AG04450 (cell line): Measurements from ENCODE around the gene ATP2B1. TPM values are rescaled to one million over a fixed set of nuclear protein-coding genes. Genes with fewer than 3 reads are reported as not detected.

Source experiments
- CTCF ChIA-PET: fragments of 300-600, 350-600 bp; formaldehyde crosslinking; extraction: SDS; loops from one replicate; lab custom pipeline; 2022; ENCODE audit warnings: antibody characterized with exemption, inconsistent platforms; lab: Charles Lee
- POLR2A ChIA-PET: fragments of 350-600 bp; formaldehyde crosslinking; extraction: SDS; loops from one replicate; lab custom pipeline; 2021; ENCODE audit warnings: antibody characterized with exemption, inconsistent platforms; lab: Yijun Ruan, JAX
- DNase-seq: peaks from one replicate; pipeline ENCODE4 v3.0.0-alpha.2; 2011; ENCODE audit warnings: low read depth, low spot score
- H3K27ac ChIP-seq: one replicate; pipeline ENCODE4 v1.5.1; 2012; ENCODE audit warnings: low read depth, low read length, control low read depth
- H3K27me3 ChIP-seq: one replicate; pipeline ENCODE4 v1.6.0; 2012; ENCODE audit warnings: low read length; ENCODE audit not compliant: control insufficient read depth, insufficient read depth
- H3K4me3 ChIP-seq: 2 replicates; pipeline ENCODE4 v1.5.1; 2011; ENCODE audit warnings: mild to moderate bottlenecking, low read depth, low read length, control low read depth
- H3K9me3 ChIP-seq: 2 replicates; pipeline ENCODE4 v1.5.1; 2012; ENCODE audit warnings: low read length; ENCODE audit not compliant: control insufficient read depth, insufficient read depth
- CTCF ChIP-seq: IDR thresholded peaks from 2 replicates; pipeline ENCODE4 v1.5.1; 2011; ENCODE audit warnings: low read depth, low read length, control low read depth, inconsistent platforms
- polyA plus RNA-seq: library from polyadenylated mRNA; depleted of rRNA; stranded (reverse); fragments of >200 nt; gene quantifications from 2 replicates; pipeline ENCODE4 v1.2.3, GENCODE V29; 2011

The ATP2B1 gene
- polyA plus RNA-seq, 1 experiment: 42.7 TPM

GRCh38 chr12:89642959-89643358, 65.7 kb downstream of the ATP2B1 start:
- H3K9me3 ChIP-seq: no peaks in the 10 kb centered on the region
- no peaks in the 10 kb centered on the region for H3K27me3 ChIP-seq
- H3K4me3 ChIP-seq: no peak overlapping the region
- CTCF ChIA-PET: no interaction called here
- no peak for DNase-seq
- no peak for TF ChIP-seq CTCF
- H3K27ac ChIP-seq: no peak overlapping the region
- POLR2A ChIA-PET: no interaction called here

- DNase-seq: no peak
- H3K27me3 ChIP-seq: no peaks in the 10 kb centered on the region
- ChIA-PET CTCF (interaction anchor here (0.7 to 1.5 kb wide), 4 partner anchors 8 to 1296 kb away, joined by 3 to 4 read pairs (median 3); no protein-coding TSS in a partner anchor), POLR2A (interaction anchor here (0.9 kb wide), 1 partner anchor 26 kb away, joined by 3 read pairs; no protein-coding TSS in a partner anchor)
- H3K27ac ChIP-seq: no peak overlapping the region
- TF ChIP-seq CTCF: no peak
- no peak overlapping the region for H3K4me3 ChIP-seq
- no peaks in the 10 kb centered on the region for H3K9me3 ChIP-seq
Observed at GRCh38 chr12:89636776-89637160, 71.9 kb downstream of the ATP2B1 start.

GRCh38 chr12:89636052-89636775, 72.4 kb downstream of the ATP2B1 start:
- Histone ChIP-seq H3K27me3 (no peaks in the 10 kb centered on the region), H3K4me3 (no peak overlapping the region), H3K9me3 (no peaks in the 10 kb centered on the region), H3K27ac (no peak overlapping the region)
- peak; percentile 23 for DNase-seq
- TF ChIP-seq CTCF: no peak
- ChIA-PET POLR2A (no interaction called here), CTCF (interaction anchor here (0.7 to 1.0 kb wide), 2 partner anchors 69 to 72 kb away, joined by 3 to 8 read pairs; no protein-coding TSS in a partner anchor)

GRCh38 chr12:89634508-89634907, 74.1 kb downstream of the ATP2B1 start:
- no peak overlapping the region for H3K27ac ChIP-seq
- no peak overlapping the region for H3K4me3 ChIP-seq
- ChIA-PET CTCF (no interaction called here), POLR2A (no interaction called here)
- no peaks in the 10 kb centered on the region for H3K27me3 ChIP-seq
- TF ChIP-seq CTCF: no peak
- no peaks in the 10 kb centered on the region for H3K9me3 ChIP-seq
- no peak for DNase-seq

GRCh38 chr12:89632778-89633177, 75.9 kb downstream of the ATP2B1 start:
- no peak overlapping the region for H3K4me3 ChIP-seq
- no peak for DNase-seq
- no peak for TF ChIP-seq CTCF
- no peaks in the 10 kb centered on the region for H3K9me3 ChIP-seq
- no peak overlapping the region for H3K27ac ChIP-seq
- H3K27me3 ChIP-seq: no peaks in the 10 kb centered on the region
- POLR2A ChIA-PET: interaction anchor here (0.6 kb wide), 1 partner anchor 477 kb away, joined by 6 read pairs; no protein-coding TSS in a partner anchor
- CTCF ChIA-PET: no interaction called here
